MM.1S (cell line): Measurements from ENCODE around the gene TMEM253.

Source experiments
- DNase-seq: peaks from one replicate; pipeline ENCODE4 v3.0.0-alpha.2; 2015
- H2AFZ ChIP-seq: fragments of 300-600 bp; sonication (generic); 2 replicates; pipeline ENCODE4 v1.6.0; 2016; ENCODE audit warnings: antibody characterized with exemption, low read length
- H3F3A ChIP-seq: fragments of 300-600 bp; sonication (generic); 2 replicates; pipeline ENCODE4 v1.6.1; 2016; ENCODE audit warnings: mild to moderate bottlenecking, antibody characterized with exemption, low read length, moderate library complexity, mixed read lengths; ENCODE audit not compliant: insufficient read depth
- H3K27ac ChIP-seq: fragments of 300-600 bp; sonication (generic); 2 replicates; pipeline ENCODE4 v1.5.1; 2016; ENCODE audit warnings: mild to moderate bottlenecking, low read length
- H3K27me3 ChIP-seq: fragments of 300-600 bp; sonication (generic); replicated peaks from 2 replicates; pipeline ENCODE4 v1.6.0; 2016; ENCODE audit warnings: low read length; ENCODE audit not compliant: insufficient read depth
- H3K36me3 ChIP-seq: fragments of 300-600 bp; sonication (generic); replicated peaks from 2 replicates; pipeline ENCODE4 v1.6.1; 2016; ENCODE audit warnings: mild to moderate bottlenecking, low read length, mixed read lengths; ENCODE audit not compliant: insufficient read depth
- H3K4me1 ChIP-seq: fragments of 300-600 bp; sonication (generic); 2 replicates; pipeline ENCODE4 v1.6.1; 2016; ENCODE audit warnings: low read length, mixed read lengths
- H3K4me2 ChIP-seq: fragments of 300-600 bp; sonication (generic); 2 replicates; pipeline ENCODE4 v1.6.0; 2016; ENCODE audit warnings: low read depth, low read length
- H3K4me3 ChIP-seq: fragments of 300-600 bp; sonication (generic); 2 replicates; pipeline ENCODE4 v1.5.1; 2016; ENCODE audit warnings: low read length, mixed read lengths
- H3K79me2 ChIP-seq: fragments of 300-600 bp; sonication (generic); 2 replicates; pipeline ENCODE4 v1.6.1; 2016; ENCODE audit warnings: mixed run types, low read length, mixed read lengths
- H3K9ac ChIP-seq: fragments of 300-600 bp; sonication (generic); 2 replicates; pipeline ENCODE4 v1.6.1; 2016; ENCODE audit warnings: low read length, mixed read lengths
- H3K9me2 ChIP-seq: fragments of 300-600 bp; sonication (generic); replicated peaks from 2 replicates; pipeline ENCODE4 v1.6.1; 2016; ENCODE audit warnings: mild to moderate bottlenecking, low read length, mixed read lengths; ENCODE audit not compliant: insufficient read depth
- H3K9me3 ChIP-seq: fragments of 300-600 bp; sonication (generic); replicated peaks from 2 replicates; pipeline ENCODE4 v1.6.1; 2016; ENCODE audit warnings: mild to moderate bottlenecking, low read length, mixed read lengths; ENCODE audit not compliant: insufficient read depth
- H4K20me1 ChIP-seq: fragments of 300-600 bp; sonication (generic); 2 replicates; pipeline ENCODE4 v1.6.1; 2016; ENCODE audit warnings: mild to moderate bottlenecking, low read length, moderate library complexity, mixed read lengths; ENCODE audit not compliant: insufficient read depth
- CTCF ChIP-seq: fragments of 300-600 bp; sonication (generic); IDR thresholded peaks from 2 replicates; pipeline ENCODE4 v1.5.1; 2016; ENCODE audit warnings: antibody characterized with exemption, low read length, mixed read lengths
- EZH2 ChIP-seq: fragments of 300-600 bp; sonication (generic); optimal IDR thresholded peaks from 2 replicates; pipeline ENCODE3; 2017; ENCODE audit warnings: low read depth, mild to moderate bottlenecking, antibody characterized with exemption, low read length, mixed read lengths
- EZH2phosphoT487 ChIP-seq: fragments of 300-600 bp; sonication (generic); IDR thresholded peaks from 2 replicates; pipeline ENCODE4 v1.6.1; 2018; ENCODE audit warnings: antibody characterized with exemption, low read length

Gene TMEM253

GRCh38 chr14:21083565-21084325 is 17.1 kb upstream of the TMEM253 start:
- H3K79me2 ChIP-seq: no peaks in the 10 kb centered on the region
- H3K9ac ChIP-seq: no peak overlapping the region
- no peaks in the 10 kb centered on the region for H4K20me1 ChIP-seq
- H3K4me1 ChIP-seq: no peaks in the 10 kb centered on the region
- DNase-seq: no peak
- no peak overlapping the region for H3K4me3 ChIP-seq
- no peaks in the 10 kb centered on the region for H3F3A ChIP-seq
- no peaks in the 10 kb centered on the region for H3K9me3 ChIP-seq
- H3K9me2 ChIP-seq: no peaks in the 10 kb centered on the region
- no peaks in the 10 kb centered on the region for H3K36me3 ChIP-seq
- no peak overlapping the region for H3K27ac ChIP-seq
- H3K27me3 ChIP-seq: no peaks in the 10 kb centered on the region
- no peak for TF ChIP-seq EZH2
- TF ChIP-seq CTCF: no peak
- TF ChIP-seq EZH2phosphoT487: no peak
- no peak overlapping the region for H3K4me2 ChIP-seq
- no peak overlapping the region for H2AFZ ChIP-seq

GRCh38 chr14:21084396-21084795 is 16.5 kb upstream of the TMEM253 start:
- no peak overlapping the region for H3K27ac ChIP-seq

GRCh38 chr14:21084998-21085853 is 15.6 kb upstream of the TMEM253 start:
- no peaks in the 10 kb centered on the region for H3F3A ChIP-seq
- no peaks in the 10 kb centered on the region for H3K4me1 ChIP-seq
- H3K79me2 ChIP-seq: no peaks in the 10 kb centered on the region
- H3K27me3 ChIP-seq: no peaks in the 10 kb centered on the region
- no peak overlapping the region for H3K4me2 ChIP-seq
- no peaks in the 10 kb centered on the region for H3K36me3 ChIP-seq
- no peak for DNase-seq
- H3K27ac ChIP-seq: no peak overlapping the region
- no peak overlapping the region for H2AFZ ChIP-seq
- H3K4me3 ChIP-seq: no peak overlapping the region
- H4K20me1 ChIP-seq: no peaks in the 10 kb centered on the region
- no peak overlapping the region for H3K9ac ChIP-seq
- H3K9me2 ChIP-seq: no peaks in the 10 kb centered on the region
- no peaks in the 10 kb centered on the region for H3K9me3 ChIP-seq
- no peak for TF ChIP-seq EZH2
- TF ChIP-seq EZH2phosphoT487: no peak
- no peak for TF ChIP-seq CTCF

More at GRCh38 chr14:21084396-21084795, 16.5 kb upstream of the TMEM253 start:
- Histone ChIP-seq H2AFZ (no peak overlapping the region), H3K4me1 (no peaks in the 10 kb centered on the region), H4K20me1 (no peaks in the 10 kb centered on the region), H3K9ac (no peak overlapping the region), H3K9me3 (no peaks in the 10 kb centered on the region), H3K27me3 (no peaks in the 10 kb centered on the region), H3K79me2 (no peaks in the 10 kb centered on the region), H3K9me2 (no peaks in the 10 kb centered on the region), H3K4me2 (no peak overlapping the region), H3K36me3 (no peaks in the 10 kb centered on the region), H3F3A (no peaks in the 10 kb centered on the region), H3K4me3 (no peak overlapping the region)
- no peak for DNase-seq
- TF ChIP-seq EZH2phosphoT487: no peak
- TF ChIP-seq EZH2: no peak
- no peak for TF ChIP-seq CTCF
